ENCODE data around the gene NSD2.

The NSD2 gene

DNA sequence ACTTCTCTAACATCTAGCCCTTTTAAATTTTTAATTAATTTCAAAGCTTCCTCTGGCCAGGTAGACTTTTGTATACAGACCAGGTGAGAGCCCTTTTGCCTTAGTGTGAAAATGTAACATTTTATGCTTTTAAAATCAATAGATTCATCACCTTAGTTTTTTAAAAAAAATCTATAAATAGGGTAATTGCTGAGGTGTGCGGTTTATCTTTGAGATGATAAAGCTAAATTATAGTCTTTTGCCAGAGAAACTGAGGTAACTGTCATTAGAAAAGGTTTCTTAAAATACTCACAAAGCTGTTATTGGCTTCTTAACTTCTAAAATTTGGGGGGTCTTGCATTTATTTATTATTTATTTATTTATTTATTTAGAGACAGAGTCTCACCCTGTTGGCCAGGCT is 74.7 kb downstream of the NSD2 start:
- no peak for DNase-seq

DNA sequence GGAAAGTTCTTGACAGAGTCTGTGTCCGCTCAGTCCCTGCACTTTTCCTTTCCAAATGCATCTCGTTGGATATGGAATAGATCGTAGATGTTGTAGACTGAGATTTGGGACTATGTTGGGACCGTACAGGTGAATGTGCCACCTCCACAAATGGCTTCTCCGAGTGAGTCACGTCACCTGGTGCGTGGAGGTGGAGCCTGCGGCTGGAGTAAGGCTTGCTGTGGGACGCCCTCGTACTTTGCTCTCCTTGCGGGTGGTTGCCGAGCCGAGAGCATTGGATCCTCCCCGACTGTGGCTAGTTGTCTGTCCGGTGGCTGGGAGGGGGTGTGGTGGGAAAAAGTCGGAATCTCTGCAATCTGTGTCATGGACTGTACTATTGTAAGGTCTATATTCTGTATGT is 77.0 kb downstream of the NSD2 start:
- no peak for DNase-seq

DNA sequence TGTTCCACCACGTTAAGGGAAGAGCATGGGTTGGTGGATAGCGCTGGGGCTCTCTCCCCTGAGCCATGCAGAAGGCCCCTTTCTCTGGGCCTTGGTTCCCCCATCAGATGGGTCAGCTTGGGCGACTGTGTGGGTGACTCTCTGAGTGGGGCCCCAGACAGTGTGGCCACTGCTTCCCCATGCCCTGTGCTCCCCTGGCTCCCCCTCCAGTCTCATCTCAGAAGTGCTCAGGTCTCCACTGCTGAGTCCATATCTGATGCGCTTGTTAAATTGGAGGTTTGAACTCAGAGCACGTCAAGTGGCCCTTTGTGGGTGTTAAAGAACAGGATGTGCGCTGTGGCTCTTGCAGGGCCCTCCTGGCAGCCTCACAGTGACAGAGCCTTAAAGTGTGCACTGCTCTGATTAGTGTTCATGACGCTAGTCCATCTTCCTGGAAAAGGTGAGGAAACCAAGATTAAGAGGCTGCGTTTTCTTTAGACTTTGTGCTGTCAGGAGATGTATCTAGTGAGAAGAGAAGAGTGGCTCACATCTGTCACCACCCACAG is 77.8 kb downstream of the NSD2 start:
- DNase-seq, result no peak

DNA sequence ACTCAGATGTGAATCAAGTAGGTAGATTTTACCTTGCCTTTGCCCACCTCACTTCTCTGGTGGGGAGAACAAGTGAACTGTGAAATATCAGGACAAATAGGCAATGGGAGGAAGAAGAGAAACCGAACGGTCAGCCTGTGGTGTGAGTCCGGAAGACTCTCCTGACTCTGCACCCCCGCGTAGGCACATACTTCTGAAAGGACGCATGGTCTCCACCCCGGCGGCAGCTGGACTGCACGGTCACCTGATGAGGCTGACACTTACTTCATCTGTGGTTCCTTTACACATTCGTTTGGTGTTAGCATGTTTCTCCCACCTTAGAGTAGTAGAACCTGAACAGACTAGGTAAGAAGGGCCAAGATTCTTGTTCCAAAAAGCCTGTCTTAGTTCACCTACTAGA is 79.2 kb downstream of the NSD2 start:
- DNase-seq, result no peak

DNA sequence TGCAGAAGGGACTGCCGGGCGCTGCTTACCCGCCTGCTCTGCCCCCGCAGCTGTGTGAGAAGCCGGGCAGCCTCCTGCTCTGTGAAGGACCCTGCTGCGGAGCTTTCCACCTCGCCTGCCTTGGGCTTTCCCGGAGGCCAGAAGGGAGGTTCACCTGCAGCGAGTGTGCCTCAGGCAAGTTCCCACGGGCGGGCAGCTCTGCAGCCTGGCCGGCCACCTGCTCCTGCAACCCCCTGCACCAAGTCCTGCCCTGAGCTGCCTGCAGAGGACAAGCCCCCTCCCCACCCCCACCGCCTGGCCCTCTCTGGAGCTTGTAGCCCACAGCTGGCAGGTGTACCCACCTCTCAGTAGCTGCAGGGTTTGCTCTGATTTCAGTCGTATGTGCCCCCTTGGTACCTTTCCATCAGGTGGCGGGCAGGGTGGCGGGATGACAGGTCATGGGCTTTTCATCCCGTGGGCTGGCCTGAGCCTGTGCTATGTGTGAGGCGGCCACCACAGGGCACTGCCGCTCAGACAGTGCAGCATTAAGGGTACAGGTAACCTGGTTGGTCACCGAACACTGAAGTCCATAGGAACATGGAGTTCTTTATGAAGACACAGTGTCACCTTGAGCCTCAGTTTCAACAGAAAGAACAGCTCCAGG is 81.0 kb downstream of the NSD2 start:
- no peak for DNase-seq

DNA sequence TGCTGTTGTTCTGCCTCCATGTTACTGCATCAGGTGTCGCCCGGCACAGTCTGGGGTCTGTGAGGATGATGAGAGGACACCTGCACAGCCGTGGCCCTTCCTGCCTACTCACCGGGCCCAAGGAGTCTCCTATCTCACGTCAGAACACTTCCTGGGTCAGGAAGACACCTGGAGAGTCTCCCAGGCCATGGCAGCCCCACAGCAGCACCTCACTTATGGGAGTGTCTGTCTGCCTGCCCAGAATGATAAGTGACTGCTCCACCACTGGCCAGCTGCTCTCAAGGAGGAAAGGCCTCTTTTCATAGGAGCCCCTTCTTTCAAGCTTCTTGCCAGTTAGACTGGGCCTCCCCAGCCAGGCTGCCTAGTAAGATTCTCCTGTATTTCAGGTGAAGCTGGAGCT is 81.5 kb downstream of the NSD2 start:
- no peak for DNase-seq

DNA sequence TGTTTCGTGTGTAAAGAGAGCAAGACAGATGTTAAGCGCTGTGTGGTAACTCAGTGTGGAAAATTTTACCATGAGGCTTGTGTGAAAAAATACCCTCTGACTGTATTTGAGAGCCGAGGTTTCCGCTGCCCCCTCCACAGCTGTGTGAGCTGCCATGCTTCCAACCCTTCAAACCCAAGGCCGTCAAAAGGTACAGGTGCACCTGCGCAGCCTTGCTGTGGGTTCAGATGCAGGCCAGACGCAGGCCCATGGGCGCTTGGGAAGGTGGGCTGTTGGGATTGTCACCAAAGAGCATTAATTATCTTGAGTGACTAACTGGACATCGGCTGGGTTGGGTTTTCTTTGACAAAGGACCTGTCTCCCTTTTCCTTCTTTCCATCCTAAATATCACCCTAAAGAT is 82.1 kb downstream of the NSD2 start:
- DNase-seq, result no peak

DNA sequence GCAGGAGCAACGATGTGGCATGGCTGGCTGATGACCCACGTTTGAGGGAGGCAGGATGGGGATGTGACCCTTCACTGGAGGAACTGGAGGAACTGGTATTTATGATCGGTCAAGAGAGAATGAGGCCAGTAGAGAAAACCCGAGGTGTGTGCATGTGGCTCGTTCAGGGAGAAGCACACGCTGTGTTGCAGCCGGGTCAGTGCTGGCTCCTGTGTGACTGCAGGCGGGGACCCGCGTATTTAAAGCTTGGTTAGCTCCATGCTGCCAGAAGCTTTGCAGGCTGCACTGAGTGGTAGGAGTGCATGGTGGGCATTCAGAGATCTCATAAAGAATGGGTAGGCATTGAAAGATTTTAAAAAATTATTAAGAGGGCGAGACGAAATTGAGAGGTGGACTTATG is 85.4 kb downstream of the NSD2 start:
- no peak for DNase-seq

DNA sequence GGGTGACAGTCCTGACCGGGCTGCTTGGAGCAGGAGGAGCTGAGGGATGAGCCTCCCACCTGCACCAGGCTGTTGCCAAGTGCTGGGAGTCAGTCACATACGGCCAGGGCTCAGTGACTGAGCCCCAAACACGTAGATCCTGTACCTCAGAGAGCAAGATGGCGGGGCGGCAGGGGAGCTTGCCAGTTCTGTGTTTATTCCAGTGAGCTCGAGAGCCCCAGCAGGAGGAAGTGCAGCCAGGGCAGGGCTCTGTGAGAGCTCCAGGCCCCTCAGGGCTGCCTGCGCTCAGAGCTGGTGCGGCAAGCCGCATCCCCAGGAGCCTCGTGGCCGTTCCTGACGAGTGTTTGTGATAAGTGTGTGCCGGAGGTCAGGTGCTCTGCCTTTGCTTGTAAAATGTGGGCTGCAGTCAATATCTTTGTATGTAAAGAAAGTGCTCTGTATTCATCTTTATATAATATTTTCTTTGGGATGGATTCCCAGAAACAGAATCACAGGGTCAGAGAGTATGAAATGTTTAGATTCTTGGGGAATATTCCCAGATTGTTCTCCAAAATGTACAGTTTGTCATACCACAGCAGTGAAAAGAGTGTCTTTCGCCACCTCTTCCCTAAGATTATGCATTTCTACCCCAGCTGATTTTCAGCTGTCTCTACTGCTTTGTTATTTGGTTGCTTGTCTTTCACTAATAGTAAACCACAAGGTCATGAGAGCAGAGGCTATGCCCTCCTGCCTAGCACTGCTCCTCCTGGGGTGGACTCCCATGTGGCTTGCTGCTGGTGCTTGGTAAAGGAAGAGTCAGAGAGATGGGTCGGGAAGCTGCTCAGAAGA is 87.3 kb downstream of the NSD2 start:
- DNase-seq, result no peak

DNA sequence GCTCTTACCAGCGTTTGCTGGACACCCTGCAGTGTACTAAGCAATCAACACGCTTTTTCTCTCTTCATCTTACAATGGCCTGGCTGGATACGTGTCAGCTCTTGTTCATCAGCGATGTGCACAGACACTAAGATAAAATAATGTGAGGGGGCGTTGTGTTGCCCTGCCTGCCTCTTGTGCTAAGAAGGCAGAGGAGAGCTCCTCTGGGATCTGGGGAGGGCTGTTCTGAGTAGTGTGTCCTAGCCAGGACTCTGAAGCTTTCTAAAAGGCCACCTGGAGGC is 87.9 kb downstream of the NSD2 start:
- no peak for DNase-seq

DNA sequence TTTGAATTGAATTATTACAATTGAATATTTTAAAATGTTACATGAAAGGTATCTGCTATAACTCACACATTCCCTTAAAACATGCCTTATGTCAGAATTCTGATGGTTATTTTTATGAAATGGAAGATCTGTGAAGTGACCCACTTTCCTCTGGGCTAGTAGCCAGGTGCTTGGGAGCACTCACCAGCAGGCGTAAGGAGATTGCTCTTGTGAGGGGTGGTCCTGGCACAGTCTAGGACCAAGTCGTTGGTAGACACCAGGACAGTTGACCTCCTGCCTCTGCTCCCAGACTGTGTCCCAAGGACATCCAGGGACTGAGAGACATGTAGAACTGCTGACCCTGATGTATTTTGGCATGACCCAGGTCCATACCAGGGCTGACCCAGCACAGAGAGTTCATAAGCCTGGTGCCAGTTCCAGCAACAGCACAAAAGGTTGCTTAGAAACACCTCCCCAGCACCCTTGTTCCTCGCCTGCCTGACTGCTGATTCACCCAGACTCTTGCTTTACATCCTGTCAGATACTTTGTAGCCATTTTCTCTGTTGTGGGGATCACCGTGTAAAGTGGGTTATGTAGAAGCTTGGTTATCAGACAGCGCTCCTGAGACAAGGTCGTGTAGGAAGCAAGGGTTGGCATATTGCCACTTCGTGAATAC is 89.1 kb downstream of the NSD2 start:
- DNase-seq, result no peak

DNA sequence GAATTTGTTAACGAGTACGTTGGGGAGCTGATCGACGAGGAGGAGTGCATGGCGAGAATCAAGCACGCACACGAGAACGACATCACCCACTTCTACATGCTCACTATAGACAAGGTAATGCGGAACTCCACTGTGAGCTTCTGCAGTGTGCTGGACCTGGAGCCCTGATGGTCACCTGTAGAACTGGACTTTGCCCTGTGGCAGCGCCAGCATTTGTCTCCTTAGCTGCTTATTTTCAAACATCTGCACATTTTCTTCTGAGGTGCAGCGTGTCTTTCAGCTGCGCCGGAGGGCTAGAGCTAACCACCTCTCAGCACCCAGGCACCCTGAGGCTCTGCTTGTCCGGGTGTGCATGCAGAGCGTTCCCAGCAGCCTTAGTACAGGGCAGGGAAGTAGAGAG is 89.8 kb downstream of the NSD2 start:
- DNase-seq, result no peak

DNA sequence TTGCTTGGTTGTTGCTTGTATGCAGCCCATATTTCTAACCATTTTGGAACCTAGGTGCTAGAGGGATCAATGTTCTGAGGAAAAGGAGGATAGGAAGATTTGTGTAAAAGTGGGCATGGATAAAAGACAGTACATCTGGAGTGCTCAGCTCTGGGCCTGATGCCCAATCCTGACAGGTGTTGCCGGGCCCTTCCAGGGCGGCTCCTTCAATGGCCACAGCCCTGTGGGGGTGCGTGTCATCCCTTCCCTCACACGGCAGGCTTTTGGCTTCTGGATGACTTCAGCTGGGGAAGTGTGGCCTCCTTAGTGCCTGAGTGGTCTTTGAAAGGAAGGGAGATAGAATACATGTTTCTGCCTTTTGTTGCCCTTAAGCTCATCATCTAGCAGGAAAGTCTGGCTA is 90.4 kb downstream of the NSD2 start:
- no peak for DNase-seq

DNA sequence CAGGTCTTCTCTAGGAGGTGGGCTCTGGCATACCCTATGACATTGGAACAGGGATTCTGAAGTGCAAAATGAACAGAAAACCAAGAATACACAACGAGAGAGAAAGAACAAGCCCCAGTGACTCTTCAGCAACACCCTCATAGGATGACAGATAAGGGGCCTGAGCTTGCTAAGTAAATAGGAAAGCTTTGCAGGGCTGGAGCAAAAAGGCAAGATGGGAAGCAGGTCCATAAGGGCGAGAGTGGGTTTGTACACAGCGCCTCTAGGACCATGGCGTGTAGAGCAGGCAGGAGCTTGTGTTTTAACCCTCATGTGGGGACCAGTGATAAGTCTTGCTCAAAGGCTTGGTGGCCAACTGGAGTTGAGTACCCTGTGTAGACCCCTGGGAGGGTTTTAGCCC is 91.8 kb downstream of the NSD2 start:
- DNase-seq, result no peak

DNA sequence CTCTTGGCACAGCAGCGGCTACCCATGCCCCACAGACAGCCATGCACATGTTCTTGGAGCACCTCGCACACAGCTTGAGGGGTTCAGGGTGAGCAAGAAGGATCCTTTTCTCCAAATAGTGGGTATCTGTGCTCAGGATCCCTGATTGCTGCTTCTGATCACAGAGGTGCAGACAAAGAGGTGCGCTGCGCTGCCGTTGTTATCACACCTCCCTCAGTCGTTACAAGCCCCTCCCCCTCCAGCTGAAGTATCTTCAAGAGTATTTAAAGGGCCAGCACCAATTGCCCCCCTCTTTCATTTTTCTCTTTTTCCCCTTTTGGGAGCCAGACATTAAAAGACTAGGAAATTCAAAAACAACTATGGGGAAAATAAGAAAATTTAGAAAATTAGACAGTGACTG is 93.2 kb downstream of the NSD2 start:
- DNase-seq, result no peak

DNA sequence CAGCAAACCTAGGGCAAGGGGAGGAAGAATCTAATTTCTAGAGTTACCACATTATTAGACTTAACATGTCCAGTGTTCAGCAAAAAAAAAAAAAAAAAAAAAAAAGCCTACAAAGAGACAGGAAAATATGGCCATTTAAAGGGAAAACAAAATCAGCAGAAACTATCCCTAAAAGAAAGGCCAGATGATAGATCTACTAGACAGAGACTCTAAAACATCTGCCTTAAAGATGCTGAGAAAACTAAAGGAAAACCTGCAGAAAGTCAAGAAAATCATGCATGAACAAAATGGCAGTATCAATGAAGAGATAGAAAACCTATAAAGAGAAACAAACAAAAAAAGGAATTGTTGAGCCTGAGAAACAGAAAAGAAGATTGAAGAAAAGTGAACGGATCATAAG is 93.8 kb downstream of the NSD2 start:
- DNase-seq, result no peak

DNA sequence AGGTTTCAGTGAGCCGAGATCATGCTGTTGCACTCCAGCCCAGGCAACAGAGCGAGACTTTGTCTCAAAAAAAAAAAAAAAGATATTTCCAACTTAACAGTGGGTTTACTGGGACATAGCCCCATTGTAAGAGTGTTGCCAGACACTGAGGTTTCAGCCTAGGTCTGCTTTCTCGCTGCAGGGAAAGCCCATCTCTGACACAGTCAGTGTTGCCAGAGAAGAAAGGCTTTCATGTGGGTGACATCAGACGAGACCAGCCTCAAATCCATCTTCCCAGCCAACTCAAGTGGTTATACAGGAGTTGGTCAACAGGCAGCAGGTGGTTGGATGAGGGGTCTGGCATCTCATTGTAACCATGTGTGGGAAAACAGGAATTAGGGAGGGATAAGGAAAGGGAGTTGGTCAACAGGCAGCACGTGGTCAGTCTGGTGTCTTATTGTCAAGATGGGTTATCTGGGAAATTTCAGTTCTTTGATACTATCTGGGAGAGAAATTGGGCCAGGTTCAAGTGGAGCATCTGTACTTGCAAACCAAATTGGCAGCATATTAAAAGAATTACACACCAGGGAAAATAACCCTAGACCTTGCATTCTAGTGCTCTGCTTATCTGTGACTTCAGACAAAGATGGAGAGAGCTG is 96.4 kb downstream of the NSD2 start:
- DNase-seq, result no peak

DNA sequence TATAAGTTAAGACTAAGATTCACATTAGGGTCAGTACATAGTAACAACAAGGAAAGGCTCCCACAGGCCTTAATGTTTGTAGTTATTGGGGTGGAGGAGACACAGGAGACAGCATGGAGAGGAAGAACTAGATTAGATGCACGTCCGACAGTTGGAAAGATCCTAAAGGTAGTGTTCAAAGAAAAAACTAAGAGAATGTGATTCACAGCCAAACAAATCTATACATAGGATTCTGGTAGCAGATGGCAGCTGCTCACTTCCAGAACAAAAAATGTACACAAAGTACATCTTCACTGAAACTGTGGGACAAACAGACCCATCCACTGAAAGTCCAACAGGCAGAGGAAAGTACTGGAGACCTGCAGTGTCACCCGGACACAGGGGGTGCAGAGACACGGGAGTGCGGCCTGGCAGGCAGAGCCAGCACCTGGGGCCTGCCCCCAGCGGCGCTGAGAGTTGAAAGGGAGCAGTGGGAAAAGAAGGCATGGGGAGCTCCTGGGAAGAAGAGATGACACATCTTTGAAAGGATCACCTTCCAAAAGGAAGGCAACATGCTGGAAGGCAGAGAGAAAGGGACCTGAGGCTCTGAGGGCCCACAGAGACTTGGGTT is 97.6 kb downstream of the NSD2 start:
- no peak for DNase-seq

DNA sequence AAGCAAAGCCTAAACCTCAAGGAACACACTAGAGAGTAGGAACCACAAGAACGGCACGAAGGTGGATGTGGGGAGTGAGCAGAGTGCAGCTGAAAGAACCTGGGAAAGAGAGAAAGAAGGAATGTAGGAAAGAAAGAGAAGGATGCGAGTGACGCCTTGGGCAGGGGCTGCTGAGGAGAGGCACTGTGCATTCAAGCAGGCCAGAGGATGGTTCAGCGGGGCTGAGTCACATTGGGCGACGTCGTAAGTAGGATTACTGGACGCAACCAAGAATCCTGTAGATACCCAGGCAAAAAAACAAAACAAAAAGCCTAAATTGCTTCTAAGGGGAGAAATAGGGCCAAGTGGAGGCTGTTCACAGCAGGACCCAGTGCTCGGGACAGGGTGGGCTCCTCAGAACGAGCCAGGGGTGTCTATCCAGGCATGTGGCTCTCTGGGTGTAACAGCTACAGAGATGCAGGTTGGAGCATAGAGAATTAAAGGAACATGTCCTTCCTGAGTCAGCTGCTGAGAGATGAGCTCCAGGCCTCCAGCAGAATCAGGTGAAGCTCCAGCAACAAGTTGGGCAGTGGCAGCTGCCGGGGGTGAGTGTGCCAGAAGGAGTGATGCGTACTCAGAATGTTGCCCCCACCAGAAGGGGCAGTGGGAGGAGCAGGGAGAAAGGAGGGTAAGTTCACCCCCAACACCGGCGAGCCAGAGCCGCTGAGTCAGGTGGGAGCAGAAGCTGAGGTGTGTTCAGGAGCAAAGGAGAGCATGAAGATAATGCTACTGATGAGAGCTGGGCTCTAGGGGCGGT is 98.9 kb downstream of the NSD2 start:
- no peak for DNase-seq

DNA sequence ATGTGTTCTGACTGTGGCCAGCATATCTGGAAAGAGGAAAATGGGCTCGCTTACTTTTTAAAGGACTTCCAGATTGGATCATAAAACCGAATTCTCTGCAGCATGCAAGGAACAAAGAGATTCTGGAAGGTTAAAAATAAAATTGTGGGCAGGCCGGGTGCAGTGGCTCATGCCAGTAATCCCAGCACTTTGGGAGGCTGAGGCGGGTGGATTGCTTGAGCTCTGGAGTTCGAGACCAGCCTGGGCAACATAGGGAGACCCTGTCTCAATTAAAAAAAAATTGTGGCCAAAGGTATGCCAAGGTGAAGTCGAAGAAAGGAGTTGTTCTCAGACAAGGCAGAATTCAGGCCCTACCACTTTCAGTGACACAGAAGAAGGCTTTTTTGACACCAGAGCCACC is 99.7 kb downstream of the NSD2 start:
- DNase-seq, result no peak

DNA sequence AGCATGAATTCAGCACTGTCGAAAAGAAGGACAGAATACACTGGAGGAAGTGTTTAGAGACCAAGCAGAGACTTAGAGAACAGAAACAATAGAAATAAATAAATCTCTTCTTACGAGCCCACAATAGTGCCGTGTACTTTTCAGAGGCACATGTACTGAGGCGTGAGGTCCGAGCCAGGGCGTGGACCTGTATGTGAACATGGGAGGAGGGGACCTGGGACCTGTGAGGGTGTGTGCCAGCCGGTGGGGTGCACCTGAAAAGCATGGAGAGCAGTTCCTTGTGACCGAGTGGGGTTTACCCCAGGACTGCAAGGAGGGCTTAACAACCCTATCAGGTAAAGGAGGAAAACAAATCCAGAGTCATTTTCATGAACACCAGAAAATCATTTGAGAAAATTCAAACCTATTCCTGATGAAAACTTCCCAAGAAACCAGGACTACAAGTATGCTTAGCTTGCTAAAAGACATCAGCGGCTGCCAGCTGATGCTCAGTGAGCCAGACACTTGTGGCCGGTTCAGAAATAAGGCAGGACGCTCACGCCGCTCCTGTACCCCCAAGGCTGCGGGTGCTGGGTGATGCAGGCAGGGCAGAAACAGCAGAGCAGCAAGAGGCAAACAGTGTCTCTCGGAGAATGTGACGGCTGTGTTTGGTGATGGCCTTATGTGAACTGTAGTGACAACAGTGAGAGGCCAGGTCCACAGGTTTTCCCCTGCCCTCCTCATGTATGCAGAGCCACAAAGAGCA is 100.4 kb downstream of the NSD2 start:
- no peak for DNase-seq

DNA sequence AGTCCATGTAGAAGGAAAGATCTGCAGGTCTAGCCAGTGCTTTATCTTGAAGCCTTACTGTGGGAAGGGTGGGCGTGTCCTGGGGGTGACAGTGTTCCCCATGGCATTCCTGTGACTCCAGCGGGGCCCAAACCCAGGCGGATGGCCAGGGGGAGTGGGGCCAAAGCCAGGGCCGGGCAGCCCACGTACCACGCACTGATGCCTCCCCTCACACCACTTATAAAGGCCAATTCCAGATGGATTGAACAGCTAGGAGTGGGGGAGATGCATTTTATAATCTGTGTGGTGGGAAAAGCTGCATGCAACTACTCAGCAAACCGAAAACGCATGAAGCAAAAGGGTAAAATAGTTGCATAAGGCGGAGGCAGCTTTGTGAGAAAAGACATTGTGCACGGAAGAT is 101.2 kb downstream of the NSD2 start:
- DNase-seq, result no peak
